Subcutaneous adipose tissue (tissue), 4 donors: ENCODE results near the gene FARP1. TPM values are rescaled to one million over a fixed set of nuclear protein-coding genes. Genes with fewer than 3 reads are reported as not detected.

Source experiments
- total RNA-seq, 4 donors: library from RNA; depleted of rRNA; stranded (reverse); fragments of >200 nt; gene quantifications; one replicate each; pipeline ENCODE4 v1.1.0, GENCODE V29; 2016
- TF ChIP-seq, protein P1 (sequence below): fragments of 450-650 bp; IDR thresholded peaks from one replicate; pipeline ENCODE4 v1.5.1; 2016; ENCODE audit warnings: low read depth, mild to moderate bottlenecking, control low read depth, antibody characterized with exemption, moderate library complexity

Gene FARP1
- total RNA-seq, 4 donors from 2014 or later = 24.9 to 39.9 (median 28.8) TPM

- TF ChIP-seq, protein P1, sequence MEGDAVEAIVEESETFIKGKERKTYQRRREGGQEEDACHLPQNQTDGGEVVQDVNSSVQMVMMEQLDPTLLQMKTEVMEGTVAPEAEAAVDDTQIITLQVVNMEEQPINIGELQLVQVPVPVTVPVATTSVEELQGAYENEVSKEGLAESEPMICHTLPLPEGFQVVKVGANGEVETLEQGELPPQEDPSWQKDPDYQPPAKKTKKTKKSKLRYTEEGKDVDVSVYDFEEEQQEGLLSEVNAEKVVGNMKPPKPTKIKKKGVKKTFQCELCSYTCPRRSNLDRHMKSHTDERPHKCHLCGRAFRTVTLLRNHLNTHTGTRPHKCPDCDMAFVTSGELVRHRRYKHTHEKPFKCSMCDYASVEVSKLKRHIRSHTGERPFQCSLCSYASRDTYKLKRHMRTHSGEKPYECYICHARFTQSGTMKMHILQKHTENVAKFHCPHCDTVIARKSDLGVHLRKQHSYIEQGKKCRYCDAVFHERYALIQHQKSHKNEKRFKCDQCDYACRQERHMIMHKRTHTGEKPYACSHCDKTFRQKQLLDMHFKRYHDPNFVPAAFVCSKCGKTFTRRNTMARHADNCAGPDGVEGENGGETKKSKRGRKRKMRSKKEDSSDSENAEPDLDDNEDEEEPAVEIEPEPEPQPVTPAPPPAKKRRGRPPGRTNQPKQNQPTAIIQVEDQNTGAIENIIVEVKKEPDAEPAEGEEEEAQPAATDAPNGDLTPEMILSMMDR = no peak
Measured at GRCh38 chr13:98349731-98350305, 206.9 kb downstream of the FARP1 start.

- TF ChIP-seq, protein P1 = no peak
Measured at GRCh38 chr13:98350746-98351330, 207.9 kb downstream of the FARP1 start.

GRCh38 chr13:98351636-98352035, 208.7 kb downstream of the FARP1 start:
- TF ChIP-seq, protein P1 = no peak

GRCh38 chr13:98352226-98352625, 209.3 kb downstream of the FARP1 start:
- TF ChIP-seq, protein P1 = no peak

DNA sequence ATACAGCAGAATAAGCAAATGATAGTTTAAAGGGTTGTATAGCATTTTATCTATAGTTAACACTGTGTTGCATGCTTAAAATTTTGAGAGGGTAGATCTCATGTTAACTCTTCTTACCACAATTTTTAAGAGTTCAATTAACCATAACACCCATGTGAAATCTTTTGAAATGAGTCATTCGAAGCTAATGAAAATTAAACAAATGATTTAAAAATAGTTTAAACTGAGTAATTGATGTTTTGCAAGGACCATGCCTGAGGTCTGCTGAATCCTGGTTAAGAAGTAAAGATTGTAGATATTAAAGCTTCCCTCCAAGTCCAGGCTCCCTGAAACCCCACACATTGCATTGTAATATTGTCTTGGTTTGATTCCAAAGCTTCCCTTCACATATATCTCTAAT, 210.9 kb downstream of the FARP1 start:
- TF ChIP-seq, protein P1 = no peak

DNA sequence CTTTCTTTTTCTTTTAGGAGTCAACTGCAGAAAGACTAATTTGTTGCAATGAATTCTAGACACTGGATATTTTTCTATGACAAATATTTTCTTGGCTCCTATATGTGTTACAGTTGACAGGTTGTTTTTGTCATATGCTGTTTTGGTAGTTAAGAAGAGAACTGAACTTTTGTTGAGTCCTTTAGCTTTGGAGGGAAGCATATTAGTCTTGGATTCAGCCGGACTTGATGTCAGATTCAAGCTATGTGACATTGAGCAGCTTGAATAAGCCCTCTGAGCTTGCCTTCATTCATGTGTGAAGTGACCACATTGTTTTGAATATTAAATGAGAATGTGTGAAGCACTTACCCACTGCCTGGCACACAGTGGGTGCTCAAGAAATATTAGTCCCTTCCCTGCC, 216.0 kb downstream of the FARP1 start:
- TF ChIP-seq, protein P1 = no peak

DNA sequence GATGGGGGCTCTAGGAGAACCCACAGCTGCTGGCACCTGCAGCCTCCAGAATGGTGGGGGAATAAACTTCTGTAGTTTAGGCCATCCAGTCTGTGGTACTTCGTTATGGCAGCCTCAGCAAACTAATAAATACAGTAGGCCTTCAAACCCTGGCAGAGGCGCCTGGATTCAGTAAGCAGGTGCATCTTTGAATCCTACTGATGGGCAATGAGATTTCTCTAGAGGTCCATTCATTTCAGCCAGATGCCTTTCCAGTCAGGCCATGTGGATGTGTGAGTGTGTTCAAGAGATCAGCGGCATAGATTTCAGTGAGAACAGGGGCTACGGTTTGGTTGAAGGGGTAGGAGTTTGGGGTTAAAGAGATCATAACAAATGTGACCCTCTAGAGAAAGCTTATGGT, 217.7 kb downstream of the FARP1 start:
- TF ChIP-seq, protein P1 = no peak
